Measurements from ENCODE around the gene ATF2. TPM values are rescaled to one million over a fixed set of nuclear protein-coding genes. Genes with fewer than 3 reads are reported as not detected.

The ATF2 gene
- total and polyA plus RNA-seq, 2 of the 8 experiments (the other 6 are each of a cell fraction or from before 2014, with no cell fraction given) = 31.2 to 46.5 TPM

GRCh38 chr2:175064797-175065196 lies 103.2 kb downstream of the ATF2 start:
- H2AK5ac ChIP-seq (ENCODE audit: low read depth, low read length) = no peak overlapping the region
- H3K23ac ChIP-seq (ENCODE audit: insufficient read length) = no peak overlapping the region
- no peak overlapping the region for H3K18ac ChIP-seq (ENCODE audit: extremely low read depth, low read length)
- H3K4me3 ChIP-seq (ENCODE audit: extremely low read depth in 1 of 4, insufficient read depth in 2 of 4, low read depth in 3 of 4, low read length in 4 of 4) = no peak overlapping the region
- WGBS, 2 experiments (ENCODE audit: extremely low coverage in 1 of 2, insufficient coverage in 1 of 2, insufficient read length in 1 of 2, insufficient replicate concordance in 2 of 2, low coverage in 1 of 2, low lambda C conversion rate in 2 of 2, missing lambda C conversion rate in 1 of 2) = 96% methylated on average over 5 of the region's 5 CpGs; no CpG with 5 or more reads in 1 of the 2 experiments
- no peak overlapping the region for H3K4ac ChIP-seq (replicated peaks; ENCODE audit: insufficient read length, low read depth, low read length)
- CTCF ChIA-PET (ENCODE audit: partially characterized antibody) = interaction anchor here (0.6 to 1.1 kb wide), 2 partner anchors 28 to 35 kb away, joined by 3 read pairs; no protein-coding TSS in a partner anchor
- H2BK20ac ChIP-seq (ENCODE audit: low read length) = no peak overlapping the region
- H2BK5ac ChIP-seq (ENCODE audit: low read depth, low read length) = 0 out of 2 replicates have a peak overlapping the region, but pooled peaks have one; percentile 11
- no peaks in the 10 kb centered on the region for H3K79me2 ChIP-seq (ENCODE audit: control insufficient read depth in 1 of 2, insufficient read depth in 2 of 2, low read length in 2 of 2)
- H2BK120ac ChIP-seq (replicated peaks; ENCODE audit: low read depth, low read length) = no peak overlapping the region
- FAIRE-seq = no peak
- no peaks in the 10 kb centered on the region for H3K27me3 ChIP-seq (replicated peaks in 1 of 4; ENCODE audit: control insufficient read depth in 3 of 4, extremely low read depth in 1 of 4, insufficient read depth in 3 of 4, low read length in 3 of 4)
- H3K14ac ChIP-seq (ENCODE audit: insufficient read length) = no peak overlapping the region
- H2BK12ac ChIP-seq (ENCODE audit: low read depth, low read length) = no peak overlapping the region
- H3K4me2 ChIP-seq (ENCODE audit: insufficient read depth in 1 of 2, low read depth in 2 of 2, low read length in 2 of 2) = no peak overlapping the region
- H4K91ac ChIP-seq (replicated peaks; ENCODE audit: insufficient read length, low read length) = no peak overlapping the region
- no peaks in the 10 kb centered on the region for H3K79me1 ChIP-seq (ENCODE audit: low read depth, low read length)
- no peak for DNase-seq (ENCODE audit: low read depth in 1 of 2, low spot score in 2 of 2)
- H2AFZ ChIP-seq (ENCODE audit: low read length) = no peak overlapping the region
- no peaks in the 10 kb centered on the region for H3K23me2 ChIP-seq (ENCODE audit: low read depth, low read length)
- no peak overlapping the region for H3K27ac ChIP-seq (ENCODE audit: low read depth, low read length)
- H3K9me3 ChIP-seq (ENCODE audit: insufficient read depth in 2 of 2, low read depth in 1 of 2, low read length in 1 of 2) = no peaks in the 10 kb centered on the region
- H3K56ac ChIP-seq (replicated peaks; ENCODE audit: insufficient read length, low read depth, low read length) = no peak overlapping the region
- H3K9ac ChIP-seq (replicated peaks in 1 of 4; ENCODE audit: extremely low read depth in 1 of 4, low read depth in 3 of 4, low read length in 3 of 4) = no peak overlapping the region
- no peak overlapping the region for H4K5ac ChIP-seq (ENCODE audit: insufficient read length, low read depth, low read length)
- H4K8ac ChIP-seq (ENCODE audit: extremely low read depth, insufficient read depth, low read length) = no peak overlapping the region
- peaks cover 0 to 4% (median 0%) of the 10 kb centered on the region in 4 experiments; a peak in 2 of 8 replicates for H3K36me3 ChIP-seq (ENCODE audit: control insufficient read depth in 2 of 4, insufficient read depth in 4 of 4, low read length in 3 of 4)
- no peaks in the 10 kb centered on the region for H4K20me1 ChIP-seq (replicated peaks in 1 of 2; ENCODE audit: control insufficient read depth in 1 of 2, insufficient read depth in 2 of 2, low read length in 2 of 2)
- POLR2A ChIA-PET (ENCODE audit: partially characterized antibody) = no interaction called here
- H3K4me1 ChIP-seq (replicated peaks in 1 of 4; ENCODE audit: control insufficient read depth in 3 of 4, insufficient read depth in 4 of 4, low read length in 3 of 4) = no peaks in the 10 kb centered on the region
- H2BK15ac ChIP-seq (ENCODE audit: low read length) = no peak overlapping the region
- TF ChIP-seq HDAC2 (IDR thresholded peaks at IDR 0.05; ENCODE audit: borderline replicate concordance in 1 of 2, low read depth in 2 of 2, low read length in 2 of 2) = no peak
- no peak for TF ChIP-seq CHD1 (IDR thresholded peaks at IDR 0.05; ENCODE audit: low read depth, low read length)
- TF ChIP-seq PHF8 (conservative IDR thresholded peaks at IDR 0.05; ENCODE audit: low read depth, low read length) = no peak
- no peak for TF ChIP-seq FOSL1 (IDR thresholded peaks at IDR 0.05; ENCODE audit: insufficient read depth, low read depth, low read length)
- no peak for TF ChIP-seq EP300 (IDR thresholded peaks at IDR 0.05; ENCODE audit: borderline replicate concordance in 1 of 2, low read depth in 2 of 2, low read length in 2 of 2)
- no peak for TF ChIP-seq SP4 (IDR thresholded peaks at IDR 0.05; ENCODE audit: low read length)
